NCI-H748 (cell line): ENCODE measurements around the gene UGT2B11.
"Not testable (repeated sequence)": the region's sequence is repeated elsewhere in the genome, so short reads cannot be mapped to it uniquely, and the experiment has no call there.

Source experiments
- DNase-seq: peaks from one replicate; lab custom pipeline; 2025; ENCODE audit not compliant: unreplicated experiment; lab: John Stamatoyannopoulos, UW

UGT2B11 gene

DNA sequence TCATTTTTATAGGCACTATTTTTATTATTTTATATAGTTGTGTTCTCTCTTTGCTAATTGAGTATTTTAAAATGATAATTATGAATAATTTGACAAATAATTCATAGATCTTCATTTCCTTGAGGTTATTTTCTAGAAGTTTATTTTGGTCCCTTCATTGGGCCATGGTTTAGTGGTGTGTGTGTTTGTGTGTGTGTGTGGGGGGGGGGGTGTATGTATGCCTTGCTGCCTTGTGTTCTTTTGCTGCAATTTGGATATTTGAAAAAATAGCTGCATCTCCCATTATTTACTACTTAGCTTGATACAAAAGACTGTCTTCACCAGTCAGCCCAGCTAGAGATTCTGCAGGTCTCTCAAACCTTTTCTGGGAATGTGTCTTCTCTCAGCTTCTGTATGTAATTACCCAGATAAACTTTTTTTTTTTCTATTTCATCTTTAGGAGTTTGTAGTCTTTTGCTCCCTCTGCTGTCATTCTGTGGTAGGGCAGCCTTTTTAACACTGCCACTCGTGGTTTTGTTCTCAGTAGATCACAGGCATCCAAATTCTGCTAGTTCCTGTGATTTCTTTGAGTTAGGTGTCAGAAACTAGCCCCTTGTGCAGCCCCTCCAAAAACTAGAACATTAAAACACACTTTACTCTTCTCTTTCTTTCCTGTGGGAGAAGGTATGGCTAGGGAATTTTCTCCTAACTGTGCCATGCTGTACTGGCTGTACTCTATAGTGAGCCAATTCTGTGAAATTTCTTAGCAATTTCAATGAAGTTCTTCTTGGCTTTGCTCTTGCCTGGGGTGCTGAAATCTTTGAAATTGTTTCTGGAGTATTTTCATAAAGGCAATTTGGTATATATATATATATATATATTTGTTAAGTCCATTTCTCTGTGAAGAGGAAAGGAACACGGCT, 44.1 kb downstream of the UGT2B11 start:
- peak; percentile 25 for DNase-seq

DNA sequence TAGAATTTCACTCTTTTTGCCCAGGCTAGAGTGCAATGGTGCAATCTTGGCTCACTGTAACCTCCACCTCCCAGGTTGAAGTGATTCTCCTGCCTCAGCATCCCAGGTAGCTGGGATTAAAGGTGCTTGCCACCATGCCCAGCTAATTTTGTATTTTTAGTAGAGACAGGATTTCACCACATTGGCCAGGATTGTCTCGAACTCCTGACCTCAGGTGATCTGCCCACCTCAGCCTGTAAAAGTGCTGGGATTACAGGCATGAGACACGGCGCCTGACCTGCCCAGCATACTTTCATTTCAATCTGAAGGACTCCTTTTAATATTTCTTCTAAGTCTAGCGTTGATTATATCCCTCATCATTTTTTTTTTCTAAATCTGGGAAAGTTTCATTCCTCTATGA, 45.4 kb downstream of the UGT2B11 start:
- DNase-seq: not testable (repeated sequence)

DNA sequence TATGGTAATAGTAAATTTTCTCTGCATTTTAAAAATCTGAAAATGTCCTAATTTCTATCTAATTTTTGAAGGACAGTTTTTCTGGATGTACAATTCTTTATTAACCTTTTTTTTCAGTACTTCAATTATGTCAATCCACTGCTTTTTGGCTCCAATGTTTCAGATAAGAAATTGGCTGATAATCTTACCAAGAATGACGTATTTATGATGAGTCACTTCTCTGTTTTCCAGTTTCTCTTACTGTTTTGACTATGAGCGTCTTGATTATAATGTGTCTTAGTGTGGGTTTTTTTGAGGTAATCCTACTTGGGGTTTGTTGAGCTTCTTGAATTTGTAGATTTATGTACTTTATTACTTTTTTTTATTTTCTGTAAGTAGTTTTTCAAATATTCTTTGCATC, 47.2 kb downstream of the UGT2B11 start:
- DNase-seq: no peak

DNA sequence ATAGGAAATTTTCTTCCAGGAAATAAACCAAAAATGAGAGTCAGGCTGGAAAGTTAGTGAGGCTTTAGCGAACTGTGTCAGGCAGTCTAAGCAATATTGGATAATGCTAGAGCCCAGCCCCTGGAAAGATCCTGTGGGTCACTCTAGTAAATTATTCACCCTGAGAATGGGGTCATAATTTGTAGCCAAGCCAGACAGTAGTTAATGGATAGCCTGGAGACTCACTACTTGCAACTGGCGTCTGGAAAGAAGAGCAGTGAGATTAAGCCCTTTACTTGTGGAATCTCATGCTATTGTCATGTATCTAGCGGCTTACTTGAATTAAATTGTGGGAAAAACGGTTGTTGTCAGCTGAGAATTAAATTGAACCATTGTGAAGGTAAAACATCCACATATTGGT, 48.2 kb downstream of the UGT2B11 start:
- DNase-seq: not testable (repeated sequence)

DNA sequence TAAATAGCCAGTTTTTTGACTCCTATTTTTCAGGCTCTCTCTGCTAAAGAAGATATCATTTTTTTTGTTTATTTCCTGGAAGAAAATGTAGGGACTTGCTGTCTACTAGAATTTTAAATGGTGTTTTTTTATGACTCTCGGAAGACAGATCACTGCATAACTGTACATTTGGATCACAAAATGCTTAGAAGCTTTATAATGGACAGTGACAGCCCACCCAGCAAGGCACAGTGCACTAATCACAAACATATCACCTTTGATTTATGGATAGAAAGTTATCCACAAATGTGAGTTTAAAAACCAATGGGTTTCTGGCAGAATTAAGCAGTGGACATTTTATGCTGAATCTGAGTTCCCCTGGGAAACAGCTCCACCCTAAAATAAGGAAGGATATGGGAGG, 48.8 kb downstream of the UGT2B11 start:
- DNase-seq: not testable (repeated sequence)

DNA sequence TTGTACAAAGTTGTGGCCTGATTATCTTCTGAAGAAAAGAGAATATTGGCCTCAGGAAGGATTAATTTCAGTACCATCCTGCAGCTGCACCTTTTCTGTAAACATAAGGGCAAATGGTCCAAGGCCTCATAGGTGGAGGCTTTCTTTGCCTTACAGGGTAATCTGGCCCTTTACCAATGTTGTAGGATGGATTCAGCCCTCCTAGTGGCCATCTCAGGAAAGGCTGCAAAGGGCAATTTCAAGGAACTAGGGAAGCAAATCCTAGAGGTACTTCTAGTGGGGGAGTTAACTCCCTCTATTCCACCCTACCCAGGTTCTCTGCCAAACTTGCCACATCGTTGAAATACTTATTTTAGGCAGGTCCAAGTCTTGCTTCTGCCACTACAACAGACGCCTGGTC, 57.6 kb downstream of the UGT2B11 start:
- DNase-seq: peak; percentile 17

DNA sequence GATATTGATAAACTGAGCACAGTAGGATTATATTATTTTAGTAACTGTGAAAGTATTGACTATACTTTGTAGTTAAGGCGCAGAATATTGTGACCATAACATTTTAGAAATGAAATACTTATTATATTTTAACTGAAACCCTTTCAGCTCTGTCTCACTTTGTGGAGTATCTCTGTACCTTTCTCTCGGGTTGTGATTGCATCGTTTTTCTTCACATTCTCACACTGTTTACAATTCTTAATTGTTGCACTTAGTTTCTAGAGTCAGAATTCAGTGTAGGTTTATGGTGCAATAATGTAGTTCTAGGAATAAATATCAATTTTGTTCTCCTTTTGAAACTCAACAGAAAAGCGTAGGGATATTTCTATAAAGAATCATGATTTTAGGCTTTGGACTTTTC, 60.5 kb downstream of the UGT2B11 start:
- no peak for DNase-seq
